Parathyroid adenoma (tissue), 2 donors: Measurements from ENCODE around the gene TARS1.
A peak's percentile ranks its signal among the peaks of the same experiment; 100 is the strongest.

Experiments
- H2AFZ ChIP-seq: fragments of 300-600 bp; sonication (generic); one replicate; pipeline ENCODE4 v1.7.0; 2017; ENCODE audit warnings: antibody characterized with exemption, mild to moderate bottlenecking
- H3K27ac ChIP-seq: fragments of 300-600 bp; sonication (generic); one replicate; pipeline ENCODE4 v1.7.0; 2017
- H3K27me3 ChIP-seq: fragments of 300-600 bp; sonication (generic); one replicate; pipeline ENCODE4 v1.7.0; 2017; ENCODE audit warnings: low read length; ENCODE audit not compliant: control insufficient read depth, insufficient read depth
- H3K36me3 ChIP-seq: fragments of 300-600 bp; sonication (generic); one replicate; pipeline ENCODE4 v1.7.0; 2017; ENCODE audit warnings: low read length; ENCODE audit not compliant: control insufficient read depth, insufficient read depth
- H3K4me1 ChIP-seq: fragments of 300-600 bp; sonication (generic); one replicate; pipeline ENCODE4 v1.7.0; 2017; ENCODE audit warnings: control low read depth
- H3K4me2 ChIP-seq: fragments of 300-600 bp; sonication (generic); one replicate; pipeline ENCODE4 v1.7.0; 2017; ENCODE audit warnings: low read length
- H3K4me3 ChIP-seq: fragments of 300-600 bp; sonication (generic); one replicate; pipeline ENCODE4 v1.7.0; 2017; ENCODE audit warnings: low read depth, low read length
- H3K79me2 ChIP-seq: fragments of 300-600 bp; sonication (generic); one replicate; pipeline ENCODE4 v1.7.0; 2017; ENCODE audit warnings: control low read depth
- H3K9ac ChIP-seq: fragments of 300-600 bp; sonication (generic); one replicate; pipeline ENCODE4 v1.7.0; 2017; ENCODE audit warnings: mild to moderate bottlenecking
- H3K9me3 ChIP-seq: fragments of 300-600 bp; sonication (generic); one replicate; pipeline ENCODE4 v1.7.0; 2017; ENCODE audit warnings: low read length; ENCODE audit not compliant: control insufficient read depth
- TF ChIP-seq, protein P1 (sequence below): fragments of 300-600 bp; sonication (generic); IDR thresholded peaks from one replicate; pipeline ENCODE4 v1.7.0; 2017; ENCODE audit warnings: antibody characterized with exemption, mild to moderate bottlenecking
- donor health status: primary hyperparathyroidism.

The TARS1 gene

GRCh38 chr5:33440482-33441240 is at the start of gene TARS1:
Gene TARS1, plus strand, starts transcription at chr5:33440965. Its CDS starts 122 bp downstream, at chr5:33441087.
- H3K4me2 ChIP-seq: peak within 1 kb of the TSS; percentile 69
- H3K4me3 ChIP-seq: peak within 1 kb of the TSS; percentile 79
- H3K27me3 ChIP-seq: no peaks in the 10 kb centered on the region
- no peaks in the 10 kb centered on the region for H3K9me3 ChIP-seq
- no peaks in the 10 kb centered on the region for H3K36me3 ChIP-seq
- peak within 1 kb of the TSS; percentile 90 for H2AFZ ChIP-seq
- H3K4me1 ChIP-seq: peaks cover 7% of the 10 kb centered on the region
- peak within 1 kb of the TSS; percentile 31 for H3K9ac ChIP-seq
- TF ChIP-seq, protein P1, sequence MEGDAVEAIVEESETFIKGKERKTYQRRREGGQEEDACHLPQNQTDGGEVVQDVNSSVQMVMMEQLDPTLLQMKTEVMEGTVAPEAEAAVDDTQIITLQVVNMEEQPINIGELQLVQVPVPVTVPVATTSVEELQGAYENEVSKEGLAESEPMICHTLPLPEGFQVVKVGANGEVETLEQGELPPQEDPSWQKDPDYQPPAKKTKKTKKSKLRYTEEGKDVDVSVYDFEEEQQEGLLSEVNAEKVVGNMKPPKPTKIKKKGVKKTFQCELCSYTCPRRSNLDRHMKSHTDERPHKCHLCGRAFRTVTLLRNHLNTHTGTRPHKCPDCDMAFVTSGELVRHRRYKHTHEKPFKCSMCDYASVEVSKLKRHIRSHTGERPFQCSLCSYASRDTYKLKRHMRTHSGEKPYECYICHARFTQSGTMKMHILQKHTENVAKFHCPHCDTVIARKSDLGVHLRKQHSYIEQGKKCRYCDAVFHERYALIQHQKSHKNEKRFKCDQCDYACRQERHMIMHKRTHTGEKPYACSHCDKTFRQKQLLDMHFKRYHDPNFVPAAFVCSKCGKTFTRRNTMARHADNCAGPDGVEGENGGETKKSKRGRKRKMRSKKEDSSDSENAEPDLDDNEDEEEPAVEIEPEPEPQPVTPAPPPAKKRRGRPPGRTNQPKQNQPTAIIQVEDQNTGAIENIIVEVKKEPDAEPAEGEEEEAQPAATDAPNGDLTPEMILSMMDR: no peak
- peak within 1 kb of the TSS; percentile 94 for H3K27ac ChIP-seq
- peaks cover 21% of the 10 kb centered on the region for H3K79me2 ChIP-seq

- Histone ChIP-seq H2AFZ (no peak overlapping the region), H3K4me1 (no peaks in the 10 kb centered on the region), H3K79me2 (no peaks in the 10 kb centered on the region), H3K27ac (no peak overlapping the region), H3K4me2 (no peak overlapping the region), H3K27me3 (no peaks in the 10 kb centered on the region), H3K36me3 (no peaks in the 10 kb centered on the region), H3K4me3 (no peak overlapping the region), H3K9ac (no peak overlapping the region), H3K9me3 (no peaks in the 10 kb centered on the region)
- TF ChIP-seq, protein P1: no peak
Observed at GRCh38 chr5:33398501-33398900, 42.3 kb upstream of the TARS1 start.

DNA sequence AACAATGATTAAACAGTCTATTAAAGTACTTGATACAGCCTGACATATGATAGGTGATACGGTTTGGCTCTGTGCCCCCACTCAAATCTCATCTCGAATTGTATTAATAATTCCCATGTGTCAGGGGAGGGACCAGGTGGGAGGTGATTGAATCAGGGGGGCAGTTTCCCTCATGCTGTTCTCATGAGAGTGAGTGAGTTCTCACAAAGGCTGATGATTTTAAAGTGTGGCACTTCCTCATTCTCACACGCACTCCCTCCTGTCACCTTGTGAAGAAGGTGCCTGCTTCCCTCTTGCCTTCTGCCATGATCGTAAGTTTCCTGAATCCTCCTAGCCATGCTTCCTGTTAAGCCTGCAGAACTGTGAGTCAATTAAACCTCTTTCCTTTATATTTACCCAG is 40.1 kb upstream of the TARS1 start:
- Histone ChIP-seq H3K4me3 (no peak overlapping the region), H3K4me1 (no peaks in the 10 kb centered on the region), H3K27ac (no peak overlapping the region), H3K9me3 (no peaks in the 10 kb centered on the region), H3K9ac (no peak overlapping the region), H3K36me3 (no peaks in the 10 kb centered on the region), H3K79me2 (no peaks in the 10 kb centered on the region), H2AFZ (no peak overlapping the region), H3K27me3 (no peaks in the 10 kb centered on the region), H3K4me2 (no peak overlapping the region)
- TF ChIP-seq, protein P1: no peak

- no peak overlapping the region for H3K4me2 ChIP-seq
- no peaks in the 10 kb centered on the region for H3K9me3 ChIP-seq
- no peak overlapping the region for H3K4me3 ChIP-seq
- H3K9ac ChIP-seq: no peak overlapping the region
- TF ChIP-seq, protein P1: no peak
- no peaks in the 10 kb centered on the region for H3K79me2 ChIP-seq
- H3K27ac ChIP-seq: no peak overlapping the region
- no peaks in the 10 kb centered on the region for H3K4me1 ChIP-seq
- no peak overlapping the region for H2AFZ ChIP-seq
- no peaks in the 10 kb centered on the region for H3K27me3 ChIP-seq
- H3K36me3 ChIP-seq: no peaks in the 10 kb centered on the region
Observed at GRCh38 chr5:33401482-33402390, 39.0 kb upstream of the TARS1 start.
